HG02884 (cell line): Measurements from ENCODE around the gene DHRS7C.
"Not testable (repeated sequence)": the region's sequence is repeated elsewhere in the genome, so short reads cannot be mapped to it uniquely, and the experiment has no call there.

Source experiments
- ATAC-seq: cut with Tn5 transposase; IDR thresholded peaks from one replicate; pipeline ENCODE4 v1.9.1; 2021; ENCODE audit warnings: mild to moderate bottlenecking, moderate library complexity; ENCODE audit not compliant: unreplicated experiment

Gene DHRS7C

GRCh38 chr17:9810100-9810949 lies 18.9 kb upstream of the DHRS7C start:
- no peak for ATAC-seq

DNA sequence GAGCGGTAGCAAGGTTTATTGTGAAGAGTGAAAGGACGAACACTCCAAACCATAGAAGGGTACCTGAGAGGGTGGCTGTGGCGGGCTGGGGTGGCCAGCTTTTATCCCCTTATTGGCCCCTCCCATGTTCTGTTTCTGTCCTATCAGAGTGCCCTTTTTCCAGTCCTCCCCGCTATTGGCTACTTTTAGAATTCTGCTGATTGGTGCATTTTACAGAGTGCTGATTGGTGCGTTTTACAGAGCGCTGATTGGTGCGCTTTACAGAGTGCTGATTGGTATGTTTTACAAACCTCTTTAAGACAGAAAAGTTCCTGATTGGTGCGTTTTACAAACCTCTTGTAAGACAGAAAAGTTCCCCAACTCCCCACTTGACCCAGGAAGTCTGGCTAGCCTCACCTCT lies 18.0 kb upstream of the DHRS7C start:
- ATAC-seq, result no peak

GRCh38 chr17:9806699-9807098 lies 15.3 kb upstream of the DHRS7C start:
- no peak for ATAC-seq

- no peak for ATAC-seq
Measured at GRCh38 chr17:9805769-9806168, 14.4 kb upstream of the DHRS7C start.

GRCh38 chr17:9802697-9803096 lies 11.3 kb upstream of the DHRS7C start:
- ATAC-seq, result no peak

GRCh38 chr17:9802294-9802693 lies 10.9 kb upstream of the DHRS7C start:
- no peak for ATAC-seq

DNA sequence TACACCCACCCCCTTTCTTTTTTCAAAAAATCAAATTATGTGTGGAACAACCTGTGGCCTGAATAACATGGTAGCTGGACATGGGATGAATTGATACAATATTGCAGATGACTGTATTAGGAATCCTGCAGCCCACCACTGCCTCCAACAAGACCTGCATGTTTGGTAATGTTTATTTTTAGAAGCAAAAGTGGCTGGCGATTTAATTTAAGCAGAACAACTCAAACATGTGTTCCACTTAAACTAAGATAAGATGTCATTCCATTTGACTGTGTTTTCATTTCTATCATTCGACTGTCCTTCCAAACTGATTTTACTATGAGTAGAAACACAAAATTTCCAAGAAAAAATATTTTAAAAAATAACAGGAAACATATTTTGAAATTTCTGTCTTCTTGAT lies 10.1 kb upstream of the DHRS7C start:
- ATAC-seq, result no peak

DNA sequence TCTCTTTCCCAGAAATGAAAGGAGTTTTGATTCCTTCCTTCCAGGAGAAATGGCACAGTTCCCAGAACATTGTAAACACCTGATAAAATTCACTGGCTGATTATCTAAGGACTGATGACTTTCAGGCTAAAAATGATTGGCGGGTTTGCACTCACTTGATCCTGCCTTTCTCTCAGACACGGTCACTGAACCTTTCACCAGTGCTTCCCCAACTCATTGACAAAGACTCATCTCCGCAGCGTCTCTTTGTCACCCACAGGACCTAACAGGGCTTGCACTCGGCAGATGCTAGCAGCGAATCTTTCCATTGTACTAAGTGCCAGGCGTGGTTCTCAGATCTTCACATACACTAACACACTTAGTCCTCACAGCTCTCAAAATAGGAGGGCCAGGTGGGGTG lies 7.3 kb upstream of the DHRS7C start:
- ATAC-seq, result no peak

DNA sequence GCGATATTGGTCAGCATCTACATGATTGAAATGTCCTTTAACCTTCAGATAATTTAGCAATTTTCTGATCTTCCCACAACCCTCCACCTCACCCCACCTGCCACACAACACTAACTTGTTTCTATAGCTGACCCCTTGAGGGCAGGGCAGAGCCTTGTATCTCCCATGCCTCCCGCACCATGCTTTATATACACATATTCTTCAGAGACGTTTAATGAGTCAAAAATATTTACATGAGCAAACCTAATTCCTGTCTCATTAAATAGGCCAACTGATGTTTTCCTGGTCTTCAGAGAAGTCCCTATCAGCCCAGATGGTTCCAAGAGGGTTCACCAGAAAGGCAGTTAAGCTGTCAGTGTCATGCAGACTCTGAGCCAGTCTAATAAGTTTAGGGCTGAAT lies 6.6 kb upstream of the DHRS7C start:
- no peak for ATAC-seq

DNA sequence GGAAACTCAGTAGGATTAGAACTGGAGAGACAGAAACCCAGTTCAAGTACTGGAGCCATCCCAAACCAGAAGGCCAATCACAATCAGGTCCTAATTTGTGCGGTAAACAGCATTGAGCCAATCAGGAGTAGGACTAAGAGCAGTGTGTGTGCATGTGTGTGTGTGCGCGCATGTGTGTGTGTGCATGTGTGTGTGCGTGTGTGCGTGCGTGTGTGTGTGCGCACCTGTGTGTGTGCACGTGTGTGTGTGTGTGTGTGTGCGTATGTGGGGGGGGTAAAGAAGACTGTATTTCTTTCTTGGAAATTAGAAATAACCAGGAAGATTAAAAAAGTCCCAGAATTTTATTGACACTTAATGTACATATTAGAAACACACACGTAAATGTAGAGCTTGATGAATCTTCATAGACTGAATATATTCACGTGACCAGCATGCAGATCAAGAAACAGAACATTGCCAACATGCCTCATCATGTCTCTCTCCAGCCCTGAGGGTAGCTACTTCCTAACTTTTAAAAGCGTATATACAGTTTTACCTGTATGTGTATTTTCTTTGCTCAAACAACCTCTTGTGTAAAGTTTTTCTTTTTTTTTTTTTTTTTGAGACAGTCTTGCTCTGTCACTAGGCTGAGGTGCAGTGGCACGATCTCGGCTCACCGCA lies 919 bp upstream of the DHRS7C start:
- no peak for ATAC-seq

DNA sequence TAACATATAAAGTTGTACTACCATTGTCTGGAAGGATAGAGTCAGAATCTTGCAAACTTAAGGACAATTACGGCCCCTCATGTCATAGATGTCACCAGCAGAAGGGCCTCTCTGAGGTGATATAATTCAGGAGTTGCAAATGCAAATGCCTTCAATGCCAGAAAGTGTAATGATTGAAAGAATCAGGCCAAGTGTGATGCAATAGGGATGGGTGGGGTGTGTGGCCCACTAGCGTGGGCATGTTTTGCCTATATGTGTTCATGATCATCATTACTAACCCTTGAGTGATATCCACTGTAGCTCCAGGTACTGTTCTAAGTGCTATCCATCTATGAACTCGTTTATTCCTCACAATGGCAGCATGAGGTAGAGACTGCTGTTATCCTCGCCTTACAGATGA lies 1.1 kb downstream of the DHRS7C start:
- ATAC-seq, result no peak

DNA sequence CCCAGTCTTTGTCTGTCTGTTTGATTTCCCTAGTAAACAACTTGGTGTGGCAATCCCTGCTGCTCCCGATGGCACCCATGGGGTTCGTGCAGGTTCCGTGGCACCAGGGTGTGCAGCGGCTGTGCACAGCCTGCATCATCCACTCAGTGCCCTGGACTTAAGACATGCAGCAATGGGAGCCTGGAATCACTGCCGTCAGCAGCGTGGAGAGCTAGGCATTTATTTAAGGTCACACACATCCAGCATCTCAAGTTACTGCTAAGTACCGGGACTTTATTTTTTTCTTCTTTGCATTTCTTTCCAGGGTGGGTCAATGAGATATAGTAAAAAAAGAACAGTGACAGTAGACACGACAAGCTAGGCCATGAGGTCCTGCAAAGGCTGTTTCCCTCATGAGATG lies 2.8 kb downstream of the DHRS7C start:
- ATAC-seq, result no peak

GRCh38 chr17:9784544-9784943 lies 6.8 kb downstream of the DHRS7C start:
- ATAC-seq, result no peak

DNA sequence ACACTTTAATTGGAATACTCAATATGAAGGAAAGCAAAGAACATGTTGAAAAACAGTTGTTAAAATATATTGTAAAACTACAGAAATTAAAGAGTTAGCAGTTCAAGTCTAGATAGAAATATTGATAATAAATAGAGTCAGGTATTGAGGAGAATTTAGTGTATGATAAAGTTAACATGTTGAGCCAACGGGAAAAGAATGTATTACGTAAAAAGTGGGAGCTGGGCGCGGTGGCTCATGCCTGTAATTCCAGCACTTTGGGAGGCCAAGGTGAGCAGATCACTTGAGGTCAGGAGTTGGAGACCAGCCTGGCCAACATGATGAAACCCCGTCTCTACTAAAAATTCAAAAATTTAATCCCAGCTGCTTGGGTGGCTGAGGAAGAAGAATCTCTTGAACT lies 7.9 kb downstream of the DHRS7C start:
- not testable (repeated sequence) for ATAC-seq

DNA sequence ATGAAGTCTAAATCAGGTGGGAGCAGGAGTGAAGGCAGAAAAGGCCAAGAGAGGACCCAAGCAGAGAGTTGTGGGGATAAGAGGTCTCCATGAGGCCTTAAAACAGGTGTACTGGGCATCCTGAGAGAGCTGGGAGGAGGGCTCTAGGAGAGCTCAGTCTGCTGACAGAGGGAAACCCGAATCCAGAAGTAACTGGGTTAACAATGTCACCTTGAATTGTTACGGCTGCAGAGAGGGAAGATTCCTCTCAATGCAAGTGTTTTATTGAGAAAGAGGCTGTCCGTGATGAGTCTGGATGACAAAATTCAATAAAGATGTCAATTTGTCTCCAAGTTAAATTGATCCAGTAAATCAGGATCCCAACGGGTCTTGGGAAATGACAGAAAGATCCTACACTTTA lies 8.3 kb downstream of the DHRS7C start:
- ATAC-seq, result no peak

DNA sequence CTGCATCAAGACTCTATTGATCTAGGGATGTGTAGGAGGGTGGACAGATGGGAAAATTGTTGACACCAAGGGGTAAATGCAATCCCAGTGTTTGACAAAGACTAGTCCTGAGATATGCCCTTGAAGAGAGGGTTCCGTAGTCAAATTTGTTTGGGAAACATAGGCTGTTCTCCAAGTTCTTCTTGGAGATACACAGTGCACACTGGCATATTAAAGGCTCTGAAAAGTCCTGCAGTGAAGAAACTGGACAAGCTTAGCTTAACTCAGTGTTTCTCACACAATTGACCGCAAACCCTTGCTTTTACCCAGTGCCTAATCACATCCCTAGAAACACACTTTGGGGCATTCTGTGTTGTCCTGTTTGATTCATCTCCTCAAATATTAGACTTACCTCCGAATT lies 10.8 kb downstream of the DHRS7C start:
- ATAC-seq, result no peak

GRCh38 chr17:9776911-9777310 lies 14.5 kb downstream of the DHRS7C start:
- ATAC-seq, result no peak

DNA sequence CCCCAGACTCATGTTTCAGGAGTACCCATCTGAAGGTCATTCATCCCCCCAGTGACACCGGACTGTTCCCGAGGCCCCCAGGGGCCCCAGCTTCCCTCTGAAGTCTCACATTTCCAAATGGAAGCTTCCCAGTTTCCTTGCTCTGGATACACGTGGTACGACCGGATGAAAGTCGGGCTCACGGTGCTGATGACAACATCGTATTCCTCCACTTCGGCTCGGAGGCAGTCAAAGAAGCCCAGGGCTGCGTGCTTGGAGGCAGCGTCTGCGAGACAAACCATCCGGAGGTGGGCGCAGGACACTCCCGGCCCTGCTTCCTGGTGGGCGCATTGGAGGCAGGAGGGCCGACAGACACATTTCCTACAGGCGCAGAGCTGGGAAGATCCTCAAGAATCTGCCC lies 18.7 kb downstream of the DHRS7C start:
- ATAC-seq, result no peak

GRCh38 chr17:9771465-9771864 lies 19.9 kb downstream of the DHRS7C start:
- no peak for ATAC-seq

GRCh38 chr17:9769036-9769695 lies 22.2 kb downstream of the DHRS7C start:
- no peak for ATAC-seq

DNA sequence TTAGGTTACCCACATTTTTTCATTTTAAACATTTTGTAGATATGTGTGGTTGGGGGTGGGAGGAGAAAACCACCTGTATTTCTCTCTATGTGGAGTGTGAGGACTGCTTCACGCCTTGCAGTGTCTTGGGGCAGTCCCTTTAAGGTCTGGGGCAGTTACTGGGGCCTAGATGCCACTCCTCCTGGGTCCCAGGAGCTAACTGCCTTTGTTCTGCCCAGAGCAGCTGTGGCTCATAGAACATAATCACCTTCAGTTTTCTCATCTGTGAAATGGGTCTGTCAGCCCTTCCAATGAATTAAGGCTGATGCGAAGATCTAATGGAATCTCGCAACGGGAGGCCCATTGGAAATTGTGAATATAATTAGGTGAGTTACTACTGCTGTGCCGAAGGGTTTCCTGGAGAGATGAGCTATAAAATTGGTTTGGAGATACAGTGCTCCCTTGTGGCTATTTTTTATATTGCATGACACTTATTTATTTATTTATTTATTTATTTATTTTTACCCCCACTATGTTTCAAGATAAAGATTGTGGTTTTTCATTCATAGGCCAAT lies 22.9 kb downstream of the DHRS7C start:
- ATAC-seq, result no peak
